ENCODE measurements around the gene GH1.
A peak's percentile ranks its signal among the peaks of the same experiment; 100 is the strongest.

GRCh38 chr17:63943745-63944144 is 25.1 kb upstream of the GH1 start:
- TF ChIP-seq CTCF (IDR thresholded peaks at IDR 0.05 in 8 of 11, conservative IDR thresholded peaks at IDR 0.05 in 3 of 11): peak in 1 of 11 experiments; percentile 20
- no peak for TF ChIP-seq POLR2AphosphoS5 (IDR thresholded peaks at IDR 0.05)

Measured in spleen (tissue), 7 donors.